Choroid plexus epithelial cell (primary cell): Measurements from ENCODE around the gene GSN.

ENCODE experiments used
- DNase-seq: peaks from one replicate; pipeline ENCODE4 v3.0.0-alpha.2; 2010; ENCODE audit warnings: low read depth
- H3K4me3 ChIP-seq: 2 replicates; pipeline ENCODE4 v1.5.1; 2011; ENCODE audit warnings: low read depth, mild to moderate bottlenecking, control low read depth, low read length, moderate library complexity
- CTCF ChIP-seq: conservative IDR thresholded peaks from 2 replicates; pipeline ENCODE4 v1.5.1; 2011; ENCODE audit warnings: low read depth, mild to moderate bottlenecking, control low read depth, inconsistent platforms, low read length, moderate library complexity

GSN gene

DNA sequence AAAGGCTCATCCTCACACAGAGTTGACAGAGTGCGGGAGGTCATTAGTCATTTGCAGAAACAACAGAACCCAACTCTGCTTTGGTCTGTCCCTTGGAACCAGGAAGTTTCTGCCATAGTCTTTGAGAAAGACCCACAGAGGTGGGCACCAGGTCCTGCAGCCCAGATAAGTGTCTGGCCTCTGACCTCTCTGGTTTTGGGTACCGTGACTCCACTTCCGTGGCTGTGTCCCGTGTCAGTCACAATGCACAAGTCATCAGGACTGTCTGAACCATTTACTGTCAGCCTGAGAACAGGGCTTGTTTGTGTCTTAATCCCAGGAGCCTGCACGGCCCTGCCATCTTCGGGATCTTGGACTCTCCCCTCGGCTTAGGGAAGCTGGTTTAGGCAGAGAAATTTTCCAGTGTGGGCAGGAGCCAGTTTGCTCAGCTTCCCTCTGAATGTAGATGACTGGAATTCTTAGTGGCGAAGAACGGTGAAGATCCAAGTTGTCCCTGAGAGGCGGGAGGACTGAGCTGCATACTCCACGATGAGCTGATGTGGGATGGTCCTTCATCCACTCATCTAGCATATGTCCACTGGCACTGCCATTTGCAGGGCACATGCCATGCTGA is 11.9 kb downstream of the GSN start:
- TF ChIP-seq CTCF = no peak
- H3K4me3 ChIP-seq = no peak overlapping the region
- no peak for DNase-seq

DNA sequence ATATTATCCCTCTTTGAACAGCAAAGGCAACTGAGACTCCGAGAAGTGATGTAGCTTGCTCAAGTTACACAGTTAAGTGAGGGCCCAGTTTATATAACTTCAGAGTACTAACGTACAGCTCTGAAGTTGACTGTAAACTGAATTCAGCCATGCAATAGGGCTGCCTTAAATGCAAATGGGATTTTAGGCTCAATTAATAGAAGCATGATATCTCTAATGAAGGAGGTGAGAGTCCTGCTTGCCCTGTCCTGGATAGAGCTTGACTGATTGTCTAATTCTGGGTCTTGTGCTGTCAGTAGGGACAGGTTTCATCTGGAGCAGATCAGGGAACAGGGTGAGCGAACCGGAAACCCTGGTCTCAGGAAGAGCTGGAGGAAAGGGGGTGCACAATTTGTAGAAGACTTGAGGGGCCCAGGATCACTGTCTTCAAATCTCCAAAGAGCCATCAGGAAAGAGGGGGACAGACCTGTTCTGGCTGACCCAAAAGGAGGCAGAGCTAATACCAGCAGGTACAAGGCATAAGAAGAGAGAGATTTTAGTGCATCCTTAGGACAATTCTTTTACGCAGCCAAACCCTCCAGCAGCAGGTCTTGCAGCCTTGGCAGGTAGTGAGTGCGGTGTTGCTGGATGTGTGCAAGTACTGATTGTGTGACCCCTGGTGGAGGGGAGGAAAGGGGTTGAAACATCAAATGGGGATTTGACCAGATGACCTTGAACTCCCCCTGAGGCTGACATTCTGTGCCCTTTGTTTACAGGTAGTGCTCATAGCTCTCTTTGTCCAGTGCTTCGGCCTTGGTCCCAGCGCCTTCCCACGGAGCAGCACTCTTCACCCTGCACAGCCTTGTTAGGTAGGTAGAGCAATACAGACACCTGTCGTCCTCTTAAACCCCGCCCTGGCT is 13.0 kb downstream of the GSN start:
- H3K4me3 ChIP-seq = no peak overlapping the region
- DNase-seq = no peak
- TF ChIP-seq CTCF = no peak

DNA sequence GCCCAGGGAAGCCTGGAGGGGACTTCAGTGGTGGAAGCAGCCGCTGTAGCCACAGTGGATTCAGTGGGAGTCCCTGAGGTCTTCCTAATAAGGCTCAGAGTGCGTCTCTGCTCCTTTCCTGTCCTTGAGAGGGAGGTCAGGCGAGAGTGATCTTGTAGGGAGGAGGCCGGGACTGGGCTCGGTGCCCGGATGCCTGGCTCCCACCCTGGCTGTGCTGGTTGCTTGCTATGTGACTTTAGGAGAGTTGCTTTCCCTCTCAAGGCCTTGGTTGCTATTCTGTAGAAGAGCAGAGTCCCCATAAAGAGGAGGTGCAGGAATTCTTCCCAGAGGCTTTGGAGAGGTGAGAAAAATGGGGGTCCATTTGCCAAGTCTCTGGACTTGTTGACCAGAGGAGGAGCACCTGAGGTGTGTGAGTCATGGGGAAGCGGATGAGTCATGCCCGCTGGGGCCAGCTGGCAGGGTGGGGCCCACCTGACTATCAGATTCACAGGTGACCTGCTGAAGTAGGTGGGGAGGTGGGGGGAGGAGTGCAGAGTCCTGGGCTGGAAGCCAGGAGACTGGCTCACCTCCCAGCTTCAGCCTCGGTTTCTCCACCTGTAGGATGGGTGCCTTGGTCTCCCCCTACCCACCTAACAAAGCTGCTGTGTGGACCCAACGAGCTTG is 13.8 kb downstream of the GSN start:
- H3K4me3 ChIP-seq = no peak overlapping the region
- peak; percentile 63 for DNase-seq
- TF ChIP-seq CTCF = no peak

GRCh38 chr9:121282277-121283079 is 14.5 kb downstream of the GSN start:
- no peak overlapping the region for H3K4me3 ChIP-seq
- no peak for TF ChIP-seq CTCF
- DNase-seq = no peak

DNA sequence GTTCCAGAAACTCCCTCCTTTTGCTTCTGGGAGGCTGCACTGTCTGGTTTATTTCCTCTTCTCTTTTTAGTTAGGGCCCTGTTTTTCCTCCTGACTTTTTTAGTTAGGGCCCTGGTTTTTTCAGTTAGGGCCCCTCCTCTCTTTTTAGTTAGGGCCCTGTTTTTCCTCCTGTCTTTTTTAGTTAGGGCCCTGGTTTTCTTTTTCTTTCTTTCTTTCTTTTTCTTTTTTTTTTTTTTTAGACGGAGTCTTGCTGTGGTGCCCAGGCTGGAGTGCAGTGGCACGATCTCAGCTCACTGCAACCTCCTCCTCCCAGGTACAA is 15.1 kb downstream of the GSN start:
- DNase-seq = no peak
- no peak for TF ChIP-seq CTCF
- H3K4me3 ChIP-seq = no peak overlapping the region

- no peak for TF ChIP-seq CTCF
- no peak for DNase-seq
- no peak overlapping the region for H3K4me3 ChIP-seq
These were observed 16.1 kb downstream of the GSN start for GRCh38 chr9:121283856-121284732.
